ENCODE results near the gene PIGT.
A peak's percentile ranks its signal among the peaks of the same experiment; 100 is the strongest.

PIGT gene

GRCh38 chr20:45415822-45416637 lies at the start of gene PIGT:
TSS of gene PIGT (plus strand) at chr20:45416141. CDS start at chr20:45416157, 16 bp downstream.
- Histone ChIP-seq H3K27me3 (no peaks in the 10 kb centered on the region), H3K9me3 (no peaks in the 10 kb centered on the region), H3K4me1 (peaks cover 28% of the 10 kb centered on the region), H4K20me1 (peaks cover 17% of the 10 kb centered on the region), H3K4me3 (peak within 1 kb of the TSS; percentile 89), H3K9ac (peak within 1 kb of the TSS; percentile 89), H3K4me2 (peak within 1 kb of the TSS; percentile 92), H3K36me3 (peaks cover 32% of the 10 kb centered on the region), H3K27ac (peak within 1 kb of the TSS; percentile 86)
- TF ChIP-seq Cebpa-rat (IDR thresholded peaks at IDR 0.05), result no peak

- Histone ChIP-seq H3K4me1 (peaks cover 83% of the 10 kb centered on the region), H3K4me2 (peak overlapping the region; percentile 93; the same call in 1 of the 2 replicates), H4K20me1 (peaks cover 78% of the 10 kb centered on the region), H3K27me3 (no peaks in the 10 kb centered on the region), H3K27ac (no peak overlapping the region), H3K36me3 (peaks cover 21% of the 10 kb centered on the region), H3K4me3 (no peak overlapping the region), H3K9ac (no peak overlapping the region), H3K9me3 (no peaks in the 10 kb centered on the region)
- no peak for TF ChIP-seq Cebpa-rat (IDR thresholded peaks at IDR 0.05)
Measured at GRCh38 chr20:45366192-45366591, 49.7 kb upstream of the PIGT start.

DNA sequence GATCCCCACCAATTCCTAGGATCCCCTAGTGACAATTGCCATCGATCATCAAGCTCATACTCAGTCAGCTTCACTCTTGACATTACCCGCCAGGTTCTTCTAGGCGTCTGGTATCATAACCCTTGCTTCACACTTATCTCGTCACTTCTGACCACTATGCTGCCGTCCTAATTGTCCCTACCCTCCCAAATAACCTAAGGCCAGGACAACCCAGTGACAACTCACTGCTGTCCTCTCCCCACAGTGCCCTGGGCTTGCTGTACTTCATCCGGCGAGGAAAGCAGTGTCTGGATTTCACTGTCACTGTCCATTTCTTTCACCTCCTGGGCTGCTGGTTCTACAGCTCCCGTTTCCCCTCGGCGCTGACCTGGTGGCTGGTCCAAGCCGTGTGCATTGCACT lies 49.3 kb upstream of the PIGT start:
- Histone ChIP-seq H3K27ac (no peak overlapping the region), H3K27me3 (no peaks in the 10 kb centered on the region), H3K4me1 (peaks cover 79% of the 10 kb centered on the region), H3K9me3 (no peaks in the 10 kb centered on the region), H4K20me1 (peaks cover 82% of the 10 kb centered on the region), H3K9ac (no peak overlapping the region), H3K4me3 (no peak overlapping the region), H3K36me3 (peaks cover 21% of the 10 kb centered on the region), H3K4me2 (peak overlapping the region; percentile 93)
- TF ChIP-seq Cebpa-rat (IDR thresholded peaks at IDR 0.05), result no peak

DNA sequence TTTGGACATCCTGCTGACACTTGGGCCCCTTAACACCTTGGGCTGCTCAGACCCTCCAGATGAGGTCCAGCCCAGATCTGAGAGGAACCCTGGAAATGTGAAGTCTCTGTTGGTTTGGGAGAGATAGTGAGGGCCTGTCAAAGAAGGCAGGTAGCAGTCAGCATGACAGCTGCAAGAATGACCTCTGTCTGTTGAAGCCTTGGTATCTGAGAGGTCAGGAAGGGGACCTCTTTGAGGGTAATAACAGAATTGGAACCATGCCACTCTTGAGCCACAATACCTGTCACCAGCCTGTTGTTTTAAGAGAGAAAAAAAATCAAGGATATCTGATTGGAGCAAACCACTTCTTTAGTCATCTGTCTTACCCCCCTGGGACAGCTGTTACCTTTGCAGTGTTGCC lies 48.8 kb upstream of the PIGT start:
- Histone ChIP-seq H3K36me3 (peaks cover 21% of the 10 kb centered on the region), H3K27me3 (no peaks in the 10 kb centered on the region), H4K20me1 (peaks cover 84% of the 10 kb centered on the region), H3K27ac (no peak overlapping the region; the same call in 1 of the 2 replicates), H3K4me1 (peaks cover 74% of the 10 kb centered on the region), H3K9me3 (no peaks in the 10 kb centered on the region), H3K4me3 (no peak overlapping the region), H3K9ac (no peak overlapping the region), H3K4me2 (peak overlapping the region; percentile 93)
- no peak for TF ChIP-seq Cebpa-rat (IDR thresholded peaks at IDR 0.05)

- H3K4me1 ChIP-seq, result peaks cover 73% of the 10 kb centered on the region
- H3K9ac ChIP-seq, result peak overlapping the region; percentile 71
- H3K9me3 ChIP-seq, result no peaks in the 10 kb centered on the region
- peaks cover 84% of the 10 kb centered on the region for H4K20me1 ChIP-seq
- H3K4me3 ChIP-seq, result peak overlapping the region; percentile 55; the same call in 1 of the 2 replicates
- H3K4me2 ChIP-seq, result peak overlapping the region; percentile 93
- no peaks in the 10 kb centered on the region for H3K27me3 ChIP-seq
- peak overlapping the region; percentile 82 for H3K27ac ChIP-seq
- peaks cover 21% of the 10 kb centered on the region for H3K36me3 ChIP-seq
- 0 out of 2 replicates have a peak, but pooled peaks have one; percentile 29 for TF ChIP-seq Cebpa-rat (IDR thresholded peaks at IDR 0.05)
Measured at GRCh38 chr20:45368221-45368980, 47.5 kb upstream of the PIGT start.

GRCh38 chr20:45370571-45371160 lies 45.3 kb upstream of the PIGT start:
- peaks cover 73% of the 10 kb centered on the region for H4K20me1 ChIP-seq
- TF ChIP-seq Cebpa-rat (IDR thresholded peaks at IDR 0.05), result no peak

GRCh38 chr20:45372241-45372640 lies 43.7 kb upstream of the PIGT start:
- TF ChIP-seq Cebpa-rat (IDR thresholded peaks at IDR 0.05), result no peak

More at GRCh38 chr20:45370571-45371160, 45.3 kb upstream of the PIGT start:
- Histone ChIP-seq H3K4me1 (peaks cover 75% of the 10 kb centered on the region), H3K4me3 (no peak overlapping the region), H3K4me2 (peak overlapping the region; percentile 93), H3K27ac (no peak overlapping the region), H3K27me3 (no peaks in the 10 kb centered on the region; the same call in 1 of the 2 replicates), H3K36me3 (peaks cover 16% of the 10 kb centered on the region), H3K9ac (no peak overlapping the region), H3K9me3 (no peaks in the 10 kb centered on the region)

GRCh38 chr20:45372646-45373352 lies 43.1 kb upstream of the PIGT start:
- H3K4me2 ChIP-seq, result peak overlapping the region; percentile 76
- H4K20me1 ChIP-seq, result peaks cover 52% of the 10 kb centered on the region

More at GRCh38 chr20:45372241-45372640, 43.7 kb upstream of the PIGT start:
- Histone ChIP-seq H4K20me1 (peaks cover 57% of the 10 kb centered on the region), H3K27ac (no peak overlapping the region), H3K4me1 (peaks cover 65% of the 10 kb centered on the region), H3K27me3 (no peaks in the 10 kb centered on the region; the same call in 1 of the 2 replicates), H3K4me3 (no peak overlapping the region), H3K4me2 (no peak overlapping the region), H3K9ac (no peak overlapping the region), H3K9me3 (no peaks in the 10 kb centered on the region), H3K36me3 (peaks cover 1% of the 10 kb centered on the region; the same call in 1 of the 2 replicates)

More at GRCh38 chr20:45372646-45373352, 43.1 kb upstream of the PIGT start:
- H3K4me1 ChIP-seq, result peaks cover 59% of the 10 kb centered on the region
- H3K27ac ChIP-seq, result no peak overlapping the region
- H3K4me3 ChIP-seq, result no peak overlapping the region
- no peaks in the 10 kb centered on the region; the same call in 1 of the 2 replicates for H3K27me3 ChIP-seq
- TF ChIP-seq Cebpa-rat (IDR thresholded peaks at IDR 0.05), result no peak
- H3K9me3 ChIP-seq, result no peaks in the 10 kb centered on the region
- no peak overlapping the region for H3K9ac ChIP-seq
- H3K36me3 ChIP-seq, result no peaks in the 10 kb centered on the region

Measured in BLaER1 (cell line).